ENCODE data around the gene SLC35F6. TPM values are rescaled to one million over a fixed set of nuclear protein-coding genes. Genes with fewer than 3 reads are reported as not detected.

Gene SLC35F6
- total RNA-seq, 4 donors from 2014 or later: 20.2 to 47.3 (median 38.2) TPM

DNA sequence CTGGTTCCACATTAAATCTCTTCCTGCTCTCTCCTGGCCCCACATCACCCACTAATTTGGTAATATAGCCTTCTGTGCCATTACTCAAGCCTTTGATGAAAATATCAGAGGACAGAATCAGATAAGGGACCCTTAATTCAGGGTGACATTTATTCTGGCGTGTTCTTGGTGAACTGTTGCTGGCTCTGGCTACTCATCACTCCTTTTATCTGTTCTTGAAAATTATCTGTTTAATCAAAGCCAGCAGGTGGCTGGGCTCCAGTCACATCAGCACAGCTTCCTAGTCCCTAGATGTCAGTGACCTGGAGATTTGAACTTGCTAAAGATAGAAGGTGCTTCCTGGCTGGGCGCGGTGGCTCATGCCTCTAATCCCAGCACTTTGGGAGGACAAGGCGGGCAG, 26.9 kb upstream of the SLC35F6 start:
- Histone ChIP-seq H3K27ac (no peak overlapping the region), H3K27me3 (no peaks in the 10 kb centered on the region), H3K4me3 (no peak overlapping the region), H3K9me3 (no peaks in the 10 kb centered on the region), H3K4me1 (no peaks in the 10 kb centered on the region), H3K36me3 (no peaks in the 10 kb centered on the region)
- no peak for ATAC-seq
- 89% methylated on average over 4 of the region's 4 CpGs; no CpG with 5 or more reads in 1 of the 2 donors for WGBS, 2 donors (ENCODE audit: low coverage in 1 of 2)
- no peak for TF ChIP-seq EP300 (IDR thresholded peaks at IDR 0.05)
- no peak for TF ChIP-seq POLR2A (IDR thresholded peaks at IDR 0.05)
- no peak for TF ChIP-seq POLR2AphosphoS5 (IDR thresholded peaks at IDR 0.05)
- TF ChIP-seq, protein P1, sequence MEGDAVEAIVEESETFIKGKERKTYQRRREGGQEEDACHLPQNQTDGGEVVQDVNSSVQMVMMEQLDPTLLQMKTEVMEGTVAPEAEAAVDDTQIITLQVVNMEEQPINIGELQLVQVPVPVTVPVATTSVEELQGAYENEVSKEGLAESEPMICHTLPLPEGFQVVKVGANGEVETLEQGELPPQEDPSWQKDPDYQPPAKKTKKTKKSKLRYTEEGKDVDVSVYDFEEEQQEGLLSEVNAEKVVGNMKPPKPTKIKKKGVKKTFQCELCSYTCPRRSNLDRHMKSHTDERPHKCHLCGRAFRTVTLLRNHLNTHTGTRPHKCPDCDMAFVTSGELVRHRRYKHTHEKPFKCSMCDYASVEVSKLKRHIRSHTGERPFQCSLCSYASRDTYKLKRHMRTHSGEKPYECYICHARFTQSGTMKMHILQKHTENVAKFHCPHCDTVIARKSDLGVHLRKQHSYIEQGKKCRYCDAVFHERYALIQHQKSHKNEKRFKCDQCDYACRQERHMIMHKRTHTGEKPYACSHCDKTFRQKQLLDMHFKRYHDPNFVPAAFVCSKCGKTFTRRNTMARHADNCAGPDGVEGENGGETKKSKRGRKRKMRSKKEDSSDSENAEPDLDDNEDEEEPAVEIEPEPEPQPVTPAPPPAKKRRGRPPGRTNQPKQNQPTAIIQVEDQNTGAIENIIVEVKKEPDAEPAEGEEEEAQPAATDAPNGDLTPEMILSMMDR (IDR thresholded peaks at IDR 0.05): no peak

DNA sequence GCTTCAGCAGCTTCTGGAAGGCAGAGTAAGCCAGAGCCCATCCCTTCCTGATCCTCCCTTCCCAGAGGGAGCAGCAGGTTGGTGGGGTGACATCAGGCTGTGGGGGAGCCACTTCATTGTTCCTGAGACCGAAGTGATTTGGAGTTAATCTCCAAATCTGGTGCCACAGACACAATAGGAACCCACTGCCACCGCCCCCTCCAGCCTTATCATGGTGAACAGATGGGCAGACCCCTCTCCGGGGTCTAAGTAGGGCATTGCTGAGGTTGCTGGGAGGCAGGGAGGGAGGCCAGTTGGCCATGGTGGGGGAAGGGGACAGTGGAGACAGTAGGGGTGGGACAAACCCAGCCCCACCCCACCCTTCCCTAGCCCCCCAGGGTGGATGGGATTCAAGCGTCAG, 25.6 kb upstream of the SLC35F6 start:
- WGBS, 2 donors (ENCODE audit: low coverage in 1 of 2): 80% methylated on average over 1 of the region's 4 CpGs; no CpG with 5 or more reads in 1 of the 2 donors
- Histone ChIP-seq H3K4me1 (no peaks in the 10 kb centered on the region), H3K27me3 (no peaks in the 10 kb centered on the region), H3K27ac (no peak overlapping the region), H3K4me3 (no peak overlapping the region), H3K9me3 (no peaks in the 10 kb centered on the region), H3K36me3 (no peaks in the 10 kb centered on the region)
- TF ChIP-seq POLR2AphosphoS5 (IDR thresholded peaks at IDR 0.05) (no peak), EP300 (IDR thresholded peaks at IDR 0.05) (no peak), POLR2A (IDR thresholded peaks at IDR 0.05) (no peak)
- TF ChIP-seq, protein P1 (IDR thresholded peaks at IDR 0.05): no peak
- no peak for ATAC-seq

DNA sequence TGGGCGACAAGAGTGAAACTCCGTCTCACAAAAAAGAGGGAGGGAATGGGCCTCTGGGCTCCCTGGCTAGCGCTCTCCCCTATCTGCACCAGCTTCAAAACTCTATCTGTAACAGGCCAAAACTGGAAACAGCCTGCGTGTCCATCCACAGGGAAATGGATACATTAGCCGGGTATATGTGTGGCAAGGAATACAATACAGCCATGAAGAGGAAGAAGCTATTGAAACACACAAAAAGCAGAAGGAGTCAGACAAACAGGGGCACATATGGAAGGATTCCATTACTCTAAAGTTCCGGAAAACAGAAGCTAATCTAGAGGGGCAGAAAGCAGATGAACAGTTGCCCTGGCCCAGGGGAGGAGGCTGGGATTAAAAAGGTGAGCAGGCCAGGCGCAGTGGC, 24.6 kb upstream of the SLC35F6 start:
- no peak for ATAC-seq
- TF ChIP-seq, protein P1 (IDR thresholded peaks at IDR 0.05): no peak
- no peak for TF ChIP-seq POLR2AphosphoS5 (IDR thresholded peaks at IDR 0.05)
- no peak for TF ChIP-seq EP300 (IDR thresholded peaks at IDR 0.05)
- no peak for TF ChIP-seq POLR2A (IDR thresholded peaks at IDR 0.05)
- 63 to 97% methylated on average over 2 to 5 of the region's 7 CpGs for WGBS, 2 donors (ENCODE audit: low coverage in 1 of 2)
- H3K4me3 ChIP-seq: no peak overlapping the region
- no peaks in the 10 kb centered on the region for H3K9me3 ChIP-seq
- no peaks in the 10 kb centered on the region for H3K27me3 ChIP-seq
- H3K36me3 ChIP-seq: no peaks in the 10 kb centered on the region
- H3K4me1 ChIP-seq: no peaks in the 10 kb centered on the region
- H3K27ac ChIP-seq: no peak overlapping the region

DNA sequence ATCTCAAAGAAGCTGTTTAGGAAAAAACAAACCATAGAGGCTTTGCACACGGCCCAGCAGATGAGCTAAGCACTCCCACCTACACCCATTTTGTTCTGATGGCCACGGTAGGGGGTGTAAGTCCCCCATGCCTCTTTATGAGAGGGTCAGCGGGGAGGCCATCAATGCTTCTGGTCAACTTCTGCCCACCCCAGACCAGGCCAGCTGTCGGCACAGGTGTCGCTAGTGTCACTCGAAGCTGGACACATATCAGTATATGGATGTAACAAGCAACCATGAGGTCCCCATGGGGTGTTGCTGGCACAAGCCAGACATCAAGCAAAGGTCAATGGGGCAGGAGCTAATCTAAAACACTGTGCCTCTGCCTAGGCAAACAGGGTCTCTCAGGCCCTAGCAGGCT, 23.7 kb upstream of the SLC35F6 start:
- no peaks in the 10 kb centered on the region for H3K27me3 ChIP-seq
- no peaks in the 10 kb centered on the region for H3K4me1 ChIP-seq
- no peak overlapping the region for H3K4me3 ChIP-seq
- ATAC-seq: no peak
- 71 to 85% methylated on average over 1 to 5 of the region's 6 CpGs for WGBS, 2 donors (ENCODE audit: low coverage in 1 of 2)
- TF ChIP-seq POLR2A (IDR thresholded peaks at IDR 0.05) (no peak), POLR2AphosphoS5 (IDR thresholded peaks at IDR 0.05) (no peak), EP300 (IDR thresholded peaks at IDR 0.05) (no peak)
- TF ChIP-seq, protein P1 (IDR thresholded peaks at IDR 0.05): no peak
- H3K36me3 ChIP-seq: no peaks in the 10 kb centered on the region
- no peak overlapping the region for H3K27ac ChIP-seq
- no peaks in the 10 kb centered on the region for H3K9me3 ChIP-seq

DNA sequence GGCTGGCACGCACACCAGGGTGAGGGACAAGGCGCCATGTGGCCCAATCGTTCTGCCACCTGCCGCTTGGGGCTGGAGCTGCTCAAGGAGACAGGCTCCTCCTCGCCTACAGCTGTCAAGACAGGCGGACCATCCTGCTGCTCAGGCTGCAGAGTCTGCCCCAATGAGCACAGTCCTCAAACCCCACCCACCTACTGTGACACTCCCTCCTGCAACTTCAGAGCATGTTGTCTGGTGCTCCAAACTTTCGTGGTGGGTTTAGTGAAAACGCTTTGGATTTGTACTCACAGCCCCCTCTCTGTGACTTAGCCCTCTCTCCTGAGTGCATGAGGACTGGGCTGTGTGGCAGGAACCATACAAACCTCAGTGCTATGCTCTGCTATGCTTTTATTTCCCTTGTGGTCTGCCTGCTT, 23.2 kb upstream of the SLC35F6 start:
- no peaks in the 10 kb centered on the region for H3K27me3 ChIP-seq
- H3K36me3 ChIP-seq: no peaks in the 10 kb centered on the region
- H3K9me3 ChIP-seq: no peaks in the 10 kb centered on the region
- WGBS, 2 donors (ENCODE audit: low coverage in 1 of 2): 56 to 61% methylated on average over 6 to 7 of the region's 8 CpGs
- ATAC-seq: no peak
- H3K4me3 ChIP-seq: no peak overlapping the region
- no peaks in the 10 kb centered on the region for H3K4me1 ChIP-seq
- H3K27ac ChIP-seq: no peak overlapping the region
- no peak for TF ChIP-seq EP300 (IDR thresholded peaks at IDR 0.05)
- no peak for TF ChIP-seq POLR2AphosphoS5 (IDR thresholded peaks at IDR 0.05)
- TF ChIP-seq, protein P1 (IDR thresholded peaks at IDR 0.05): no peak
- TF ChIP-seq POLR2A (IDR thresholded peaks at IDR 0.05): no peak
